SU-DHL-6 (cell line): ENCODE data around the gene FAIM.

Experiments
- H2AFZ ChIP-seq: fragments of 200-600 bp; sonication (generic); 2 replicates; pipeline ENCODE4 v1.6.1; 2014; ENCODE audit warnings: low read depth, mild to moderate bottlenecking, moderate library complexity, mixed read lengths, antibody characterized with exemption, low read length; ENCODE audit not compliant: severe bottlenecking
- H3F3A ChIP-seq: fragments of 200-600 bp; shearing (Covaris generic); 2 replicates; pipeline ENCODE4 v1.6.0; 2016; ENCODE audit warnings: antibody characterized with exemption, mild to moderate bottlenecking; ENCODE audit not compliant: insufficient read depth
- H3K27ac ChIP-seq: fragments of 200-600 bp; sonication (generic); 2 replicates; pipeline ENCODE4 v1.5.1; 2016; ENCODE audit warnings: low read depth, mild to moderate bottlenecking, low read length, moderate library complexity, mixed read lengths
- H3K27me3 ChIP-seq: fragments of 200-600 bp; sonication (generic), shearing (Covaris generic); 2 replicates; pipeline ENCODE4 v1.6.0; 2014; ENCODE audit warnings: mild to moderate bottlenecking, low read length
- H3K36me3 ChIP-seq: fragments of 200-600 bp; sonication (generic); 2 replicates; pipeline ENCODE4 v1.6.1; 2014; ENCODE audit warnings: mild to moderate bottlenecking, low read length, mixed read lengths
- H3K4me2 ChIP-seq: fragments of 300-600, 200-600 bp; shearing (Covaris generic), sonication (generic); 2 replicates; pipeline ENCODE4 v1.6.0; 2014; ENCODE audit warnings: low read length, low read depth, mild to moderate bottlenecking; ENCODE audit not compliant: poor library complexity, severe bottlenecking
- H3K4me3 ChIP-seq: fragments of 200-600 bp; sonication (generic); 2 replicates; pipeline ENCODE4 v1.5.1; 2014; ENCODE audit warnings: antibody characterized with exemption, low read length, mild to moderate bottlenecking, mixed read lengths; ENCODE audit not compliant: insufficient read depth, poor library complexity, severe bottlenecking
- H3K79me2 ChIP-seq: fragments of 200-600 bp; sonication (generic); 2 replicates; pipeline ENCODE4 v1.6.1; 2014; ENCODE audit warnings: mild to moderate bottlenecking, low read length, moderate library complexity; ENCODE audit not compliant: insufficient read depth
- H3K9ac ChIP-seq: fragments of 200-600 bp; sonication (generic); 2 replicates; pipeline ENCODE4 v1.7.0; 2014; ENCODE audit warnings: mild to moderate bottlenecking, low read length
- H3K9me2 ChIP-seq: fragments of 200-600 bp; sonication (generic); replicated peaks from 2 replicates; pipeline ENCODE4 v1.6.1; 2014; ENCODE audit warnings: low read length; ENCODE audit not compliant: insufficient read depth
- H3K9me3 ChIP-seq: fragments of 200-600 bp; sonication (generic); 2 replicates; pipeline ENCODE4 v1.6.1; 2014; ENCODE audit warnings: low read length, mixed read lengths; ENCODE audit not compliant: insufficient read depth
- H4K20me1 ChIP-seq: fragments of 200-600 bp; sonication (generic); 2 replicates; pipeline ENCODE4 v1.6.1; 2014; ENCODE audit warnings: low read depth, mild to moderate bottlenecking, antibody characterized with exemption, low read length, moderate library complexity, mixed read lengths
- CTCF ChIP-seq: fragments of 200-600 bp; sonication (generic); IDR thresholded peaks from one replicate; pipeline ENCODE4 v1.5.1; 2017; ENCODE audit warnings: antibody characterized with exemption, mild to moderate bottlenecking, low read length, moderate library complexity; ENCODE audit not compliant: insufficient read depth, poor library complexity, severe bottlenecking
- EZH2phosphoT487 ChIP-seq: fragments of 200-600 bp; sonication (generic), shearing (Covaris generic); conservative IDR thresholded peaks from 2 replicates; pipeline ENCODE4 v1.6.1; 2018; ENCODE audit warnings: mild to moderate bottlenecking, antibody characterized with exemption, low read length, moderate library complexity, mixed read lengths

The FAIM gene

GRCh38 chr3:138591392-138591791 lies 17.2 kb upstream of the FAIM start:
- no peaks in the 10 kb centered on the region for H3K9me2 ChIP-seq
- H3K36me3 ChIP-seq, result no peaks in the 10 kb centered on the region
- H4K20me1 ChIP-seq, result no peaks in the 10 kb centered on the region
- H3K9me3 ChIP-seq, result no peaks in the 10 kb centered on the region
- no peak overlapping the region for H3K4me2 ChIP-seq
- no peaks in the 10 kb centered on the region for H3F3A ChIP-seq
- no peak for TF ChIP-seq CTCF
- no peak for TF ChIP-seq EZH2phosphoT487
- H3K4me3 ChIP-seq, result no peak overlapping the region
- H3K79me2 ChIP-seq, result no peaks in the 10 kb centered on the region
- H2AFZ ChIP-seq, result no peak overlapping the region
- H3K27ac ChIP-seq, result no peak overlapping the region
- no peaks in the 10 kb centered on the region for H3K27me3 ChIP-seq
- no peak overlapping the region for H3K9ac ChIP-seq

DNA sequence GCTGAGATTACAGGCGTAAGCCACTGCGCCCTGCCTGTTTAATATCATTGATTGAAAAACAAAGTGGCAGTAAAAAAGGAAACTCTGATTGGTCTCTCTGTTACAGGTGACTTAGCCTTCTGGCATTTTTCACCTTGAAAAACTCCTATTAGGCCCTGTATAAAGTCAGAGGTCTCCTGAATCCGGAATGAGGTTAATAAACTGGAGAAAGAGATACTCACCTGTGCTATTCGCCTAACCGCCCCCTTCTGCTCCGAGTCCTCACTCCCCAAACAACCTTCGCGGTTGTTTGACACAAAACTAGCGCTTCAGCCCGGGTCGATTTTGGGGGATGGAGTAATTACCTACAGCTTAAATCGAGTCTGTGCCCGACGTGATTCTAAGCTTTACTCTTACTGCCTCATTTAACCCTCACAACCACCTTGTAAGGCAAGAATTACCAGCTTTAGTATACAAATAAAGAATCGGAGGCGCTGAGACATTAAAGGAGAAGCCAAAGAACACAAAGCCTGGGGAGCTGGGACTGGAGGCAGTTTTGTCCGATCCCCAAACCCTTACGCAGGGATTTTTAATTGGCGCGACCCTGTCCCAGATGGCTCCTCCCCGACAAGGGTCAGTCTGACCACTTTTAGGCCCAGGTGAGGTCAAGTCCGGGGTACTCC lies 15.0 kb upstream of the FAIM start:
- H3K4me3 ChIP-seq, result peak overlapping the region; percentile 38
- H3K9ac ChIP-seq, result no peak overlapping the region
- no peaks in the 10 kb centered on the region for H3K79me2 ChIP-seq
- no peaks in the 10 kb centered on the region for H3K36me3 ChIP-seq
- H3K4me2 ChIP-seq, result peak overlapping the region; percentile 54
- H3K27ac ChIP-seq, result no peak overlapping the region
- H3K27me3 ChIP-seq, result no peaks in the 10 kb centered on the region
- H2AFZ ChIP-seq, result no peak overlapping the region
- no peaks in the 10 kb centered on the region for H3K9me3 ChIP-seq
- no peaks in the 10 kb centered on the region for H3K9me2 ChIP-seq
- TF ChIP-seq EZH2phosphoT487 (no peak), CTCF (no peak)
- H4K20me1 ChIP-seq, result no peaks in the 10 kb centered on the region
- no peaks in the 10 kb centered on the region for H3F3A ChIP-seq

GRCh38 chr3:138594150-138594934 lies 14.2 kb upstream of the FAIM start, which contains the start of gene CEP70:
Gene CEP70, minus strand, starts transcription at chr3:138594260. Its CDS starts 21,333 bp downstream, at chr3:138572927.
- H3K27ac ChIP-seq, result no peak within 1 kb of the TSS

More at GRCh38 chr3:138594150-138594934, 14.2 kb upstream of the FAIM start, which contains the start of gene CEP70:
- peak within 1 kb of the TSS; percentile 38 for H3K4me3 ChIP-seq
- peak within 1 kb of the TSS; percentile 21; the same call in 1 of the 2 replicates for H3K9ac ChIP-seq
- no peaks in the 10 kb centered on the region for H3K27me3 ChIP-seq
- no peaks in the 10 kb centered on the region for H3K36me3 ChIP-seq
- H3F3A ChIP-seq, result no peaks in the 10 kb centered on the region
- peak within 1 kb of the TSS; percentile 54 for H3K4me2 ChIP-seq
- no peaks in the 10 kb centered on the region for H3K9me2 ChIP-seq
- no peaks in the 10 kb centered on the region for H3K9me3 ChIP-seq
- peak within 1 kb of the TSS; percentile 77 for H2AFZ ChIP-seq
- H3K79me2 ChIP-seq, result no peaks in the 10 kb centered on the region
- H4K20me1 ChIP-seq, result no peaks in the 10 kb centered on the region
- TF ChIP-seq EZH2phosphoT487 (no peak), CTCF (peak; percentile 63)
